Left renal pelvis (tissue), 4 donors: ENCODE data around the gene ZFP91. TPM values are rescaled to one million over a fixed set of nuclear protein-coding genes. Genes with fewer than 3 reads are reported as not detected.

Experiments used
- DNase-seq, 4 donors: peaks; one replicate each; pipeline ENCODE4 v3.0.0-alpha.2; 2013; ENCODE audit warnings: low read depth in 4 of 4, low spot score in 3 of 4
- polyA plus RNA-seq, 4 donors: library from polyadenylated mRNA; unstranded; fragments of 120-200 nt; gene quantifications; one replicate each; pipeline ENCODE4 v1.2.1, GENCODE V29; 2013; ENCODE audit not compliant: insufficient read length in 4 of 4

ZFP91 gene
- polyA plus RNA-seq, 4 donors, result 57.9 to 72.9 (median 61.2) TPM

DNA sequence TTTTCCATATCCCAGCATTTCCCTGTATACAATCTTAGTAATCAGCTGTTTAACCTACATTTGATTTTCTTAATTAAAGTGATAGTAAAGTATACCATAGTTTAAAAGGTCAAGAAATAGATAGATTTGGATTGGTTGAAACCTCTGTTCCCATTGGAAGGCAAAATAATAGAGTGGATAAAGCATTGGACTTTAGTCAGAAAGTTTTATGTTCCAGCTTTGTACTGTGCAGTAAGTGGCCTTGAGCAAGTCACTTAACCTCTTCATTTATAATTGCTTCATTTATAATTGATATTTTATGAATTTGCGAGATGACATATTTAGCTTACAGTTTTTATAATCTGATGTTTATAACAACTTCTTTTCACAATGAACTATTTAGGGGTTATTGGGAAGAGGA is 3.6 kb downstream of the ZFP91 start:
- no peak for DNase-seq

DNA sequence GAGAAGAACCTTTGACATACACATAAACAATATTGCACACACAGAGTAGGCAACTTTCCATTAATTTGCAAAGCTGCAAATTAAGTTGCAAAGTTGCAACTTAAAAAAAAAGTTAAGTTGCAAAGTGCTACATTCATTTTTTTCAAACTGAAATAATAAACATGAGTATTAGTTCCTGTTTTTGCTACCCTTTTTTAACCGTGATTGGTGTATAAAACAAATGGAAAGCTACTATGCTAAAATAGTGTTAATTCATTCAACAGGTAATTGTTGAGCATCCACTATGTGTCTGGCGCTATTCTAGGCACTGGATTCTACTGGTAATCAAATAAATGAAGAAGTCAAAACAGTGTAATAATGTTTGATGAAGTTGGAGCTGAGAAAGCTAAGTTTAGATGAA is 8.1 kb downstream of the ZFP91 start:
- DNase-seq, result no peak

- DNase-seq, result no peak
These were observed 12.8 kb downstream of the ZFP91 start for GRCh38 chr11:58591659-58592058.

DNA sequence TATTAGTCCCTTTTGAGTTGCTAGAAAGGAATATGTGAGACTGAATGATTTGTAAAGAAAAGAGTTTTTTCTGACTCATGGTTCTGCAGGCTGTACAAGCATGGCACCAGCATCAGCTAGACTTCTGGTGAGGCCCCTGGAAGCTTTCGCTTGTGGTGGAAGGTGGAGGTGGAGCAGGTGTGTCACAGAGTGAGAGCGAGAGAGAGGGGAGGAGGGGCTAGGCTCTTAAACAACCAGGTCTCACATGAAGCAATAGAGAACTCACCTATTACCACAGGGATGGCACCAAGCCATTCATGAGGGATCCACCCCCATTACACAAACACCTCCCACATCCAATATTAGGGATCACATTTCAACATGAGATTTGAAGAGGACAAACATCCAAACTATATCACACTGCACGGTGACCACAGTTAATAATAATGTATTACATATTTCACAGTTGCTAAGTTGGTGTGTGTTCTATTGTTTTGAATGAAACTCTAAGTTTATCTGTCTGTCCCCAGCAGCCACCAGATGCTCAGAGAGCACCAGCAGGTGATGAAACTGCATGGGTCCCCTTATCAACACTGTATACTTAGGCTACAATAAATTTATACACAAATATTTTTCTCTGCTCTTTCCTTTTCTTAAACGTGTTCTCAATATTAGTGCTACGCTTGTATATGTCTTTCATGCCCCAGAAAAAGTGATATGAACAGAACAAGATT is 14.1 kb downstream of the ZFP91 start:
- no peak for DNase-seq

DNA sequence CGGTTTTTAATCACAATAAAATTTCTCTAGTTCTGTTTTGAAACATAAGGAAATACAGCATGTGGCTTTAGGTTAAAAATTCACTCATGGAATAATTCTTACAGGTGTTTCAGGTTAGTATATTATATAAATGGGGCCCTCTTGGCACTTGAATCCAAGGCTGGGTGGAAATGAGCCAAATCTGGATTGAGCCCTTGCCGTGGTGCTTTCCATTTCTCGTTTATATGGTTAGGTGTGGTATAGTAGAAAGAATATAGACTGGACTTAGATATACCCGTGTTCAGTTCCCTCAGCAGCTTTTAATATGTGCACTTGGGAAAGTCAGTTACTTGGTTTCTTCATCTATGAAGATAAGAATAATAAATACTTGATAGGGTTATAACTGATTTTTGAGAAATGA is 16.0 kb downstream of the ZFP91 start:
- DNase-seq, result no peak

GRCh38 chr11:58596621-58597020 is 17.8 kb downstream of the ZFP91 start:
- no peak for DNase-seq

GRCh38 chr11:58597486-58598144 is 18.8 kb downstream of the ZFP91 start:
- no peak for DNase-seq

- DNase-seq, result no peak
These were observed 21.6 kb downstream of the ZFP91 start for GRCh38 chr11:58600510-58600909.

- DNase-seq, result no peak
These were observed 28.3 kb downstream of the ZFP91 start for GRCh38 chr11:58606930-58607714.

DNA sequence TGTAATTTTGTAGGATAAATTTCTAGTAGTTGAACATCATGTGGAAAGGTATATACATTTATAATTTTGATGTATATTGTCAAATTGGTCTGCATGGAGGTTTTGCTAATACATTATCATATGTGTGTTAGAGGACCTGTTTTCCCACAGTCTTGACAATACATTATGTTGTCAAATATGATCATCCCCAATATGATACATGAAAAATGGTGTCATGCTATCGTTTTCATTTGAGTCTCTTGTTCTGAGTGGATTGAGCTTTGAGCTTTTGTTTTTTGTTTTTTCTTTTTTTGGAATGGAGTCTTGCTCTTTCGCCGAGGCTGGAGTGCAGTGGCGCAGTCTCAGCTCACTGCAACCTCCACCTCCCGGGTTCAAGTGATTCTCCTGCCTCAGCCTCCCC is 29.5 kb downstream of the ZFP91 start:
- DNase-seq, result no peak

GRCh38 chr11:58609723-58610122 is 30.9 kb downstream of the ZFP91 start:
- no peak for DNase-seq

DNA sequence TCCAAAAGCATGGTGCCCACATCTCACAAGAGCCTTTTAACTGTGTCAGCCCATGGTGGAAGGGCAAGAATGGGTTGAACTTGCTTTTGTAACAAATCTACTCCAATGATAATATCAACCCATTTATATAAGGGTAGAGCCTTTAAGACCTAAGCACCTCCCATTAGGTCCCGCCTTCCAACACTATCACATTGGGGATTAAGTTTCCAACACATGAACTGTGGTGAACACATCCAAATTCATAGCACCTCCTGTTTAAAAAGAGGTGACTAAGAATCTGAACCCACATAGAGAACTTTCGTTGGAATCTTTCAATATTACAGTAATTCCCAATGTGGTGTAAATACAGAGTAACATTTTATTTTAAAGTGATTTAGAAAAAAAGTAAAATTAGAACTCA is 34.4 kb downstream of the ZFP91 start:
- DNase-seq, result no peak

- DNase-seq, result no peak
These were observed 36.7 kb downstream of the ZFP91 start for GRCh38 chr11:58615559-58615958.

DNA sequence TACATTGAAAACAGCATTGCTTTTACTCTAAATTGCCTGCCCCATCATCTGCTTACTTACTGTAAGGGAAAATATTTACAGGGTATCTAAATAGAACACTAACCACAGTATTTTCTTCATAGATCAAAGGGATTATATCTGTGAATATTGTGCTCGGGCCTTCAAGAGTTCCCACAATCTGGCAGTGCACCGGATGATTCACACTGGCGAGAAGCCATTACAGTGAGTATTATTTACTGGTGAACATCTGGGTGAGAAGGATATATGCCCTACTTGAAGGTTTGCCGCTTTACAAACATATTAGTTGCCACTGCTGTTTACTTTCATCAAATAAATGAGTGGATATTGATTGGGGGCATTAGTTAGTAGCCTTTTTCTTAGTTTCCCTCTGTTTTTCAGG is 37.7 kb downstream of the ZFP91 start:
- DNase-seq, result no peak

DNA sequence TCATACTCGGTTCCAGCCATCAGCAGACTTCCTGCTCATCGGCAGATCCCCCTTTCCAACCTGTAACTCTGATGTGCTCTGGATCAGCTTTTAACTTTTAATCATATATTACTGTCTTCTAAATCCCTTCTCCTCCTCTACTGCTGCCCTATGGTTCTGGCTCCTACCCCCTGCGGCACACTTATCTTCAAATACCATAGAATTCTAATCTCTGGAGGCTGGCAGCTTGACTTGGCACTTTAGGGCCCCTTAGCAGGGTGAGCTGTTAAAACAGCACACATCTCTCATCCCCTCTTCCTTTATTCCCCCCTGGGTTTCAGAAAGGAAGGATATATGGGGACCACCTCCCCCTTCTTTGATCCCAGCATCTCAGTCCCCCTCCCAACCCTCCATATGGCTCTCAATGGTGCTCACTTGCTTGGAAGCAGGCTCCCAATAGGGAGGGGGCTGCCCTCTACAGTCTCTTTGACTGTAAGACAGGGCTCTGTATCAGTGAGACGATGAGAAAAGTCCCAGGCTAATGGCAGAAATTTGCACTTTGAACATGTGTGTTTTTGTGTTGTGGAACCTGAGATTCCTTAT is 39.2 kb downstream of the ZFP91 start:
- no peak for DNase-seq

DNA sequence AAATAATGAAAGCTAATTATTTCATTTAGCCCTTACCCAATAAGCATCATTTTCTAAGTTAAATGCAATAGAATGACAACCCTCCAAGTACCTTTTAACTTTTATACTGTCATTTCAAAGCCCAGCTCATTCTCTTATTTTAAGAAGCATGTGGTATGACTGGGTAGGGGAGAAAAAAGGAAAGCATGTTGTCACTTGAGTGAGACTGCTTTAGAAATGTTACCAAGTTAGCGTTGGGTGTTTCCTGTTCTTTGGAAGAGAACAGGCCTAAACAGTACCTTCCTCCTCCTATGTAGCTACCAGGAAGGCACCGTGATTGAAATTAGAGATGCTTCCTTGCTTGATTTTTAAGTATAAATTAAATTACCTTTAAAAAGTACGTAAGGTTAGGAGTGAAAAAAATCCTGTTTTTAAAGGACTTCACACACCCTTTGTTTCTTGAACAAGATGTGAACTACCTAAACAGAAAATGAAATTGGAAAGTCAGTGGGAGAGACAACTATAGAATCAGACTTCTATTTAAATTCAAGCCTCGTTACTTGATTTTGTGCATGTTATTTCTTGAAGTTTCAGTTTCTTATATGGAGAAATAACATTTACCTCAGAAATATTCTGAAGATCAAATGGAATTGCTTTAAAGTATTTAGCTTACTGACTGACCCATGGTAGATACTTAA is 42.9 kb downstream of the ZFP91 start:
- no peak for DNase-seq

DNA sequence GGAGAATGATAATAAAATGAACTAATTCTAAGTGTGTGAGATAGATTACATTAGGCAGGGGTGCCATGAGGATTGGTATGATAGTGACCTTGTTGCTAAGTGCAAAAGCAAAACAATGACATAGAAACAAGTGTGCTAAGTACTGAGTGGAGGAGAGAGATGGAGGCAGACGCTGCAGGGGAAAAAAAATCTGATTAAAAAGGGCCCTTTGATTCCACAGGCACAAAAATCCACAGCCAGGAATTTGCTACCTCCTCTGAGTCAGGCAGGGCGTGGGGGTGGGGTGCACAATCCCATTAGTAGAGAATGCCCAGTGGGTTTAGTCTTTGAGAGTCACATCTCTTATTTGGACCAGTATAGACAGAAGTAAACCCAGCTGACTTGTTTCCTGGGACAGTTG is 43.5 kb downstream of the ZFP91 start, which contains the start of gene CNTF:
TSS of gene CNTF (plus strand) at position 322 of the 400 bp plus-strand sequence. CDS start 88 bp downstream, outside the sequence.
- no peak for DNase-seq

GRCh38 chr11:58625086-58625485 is 46.2 kb downstream of the ZFP91 start:
- no peak for DNase-seq

DNA sequence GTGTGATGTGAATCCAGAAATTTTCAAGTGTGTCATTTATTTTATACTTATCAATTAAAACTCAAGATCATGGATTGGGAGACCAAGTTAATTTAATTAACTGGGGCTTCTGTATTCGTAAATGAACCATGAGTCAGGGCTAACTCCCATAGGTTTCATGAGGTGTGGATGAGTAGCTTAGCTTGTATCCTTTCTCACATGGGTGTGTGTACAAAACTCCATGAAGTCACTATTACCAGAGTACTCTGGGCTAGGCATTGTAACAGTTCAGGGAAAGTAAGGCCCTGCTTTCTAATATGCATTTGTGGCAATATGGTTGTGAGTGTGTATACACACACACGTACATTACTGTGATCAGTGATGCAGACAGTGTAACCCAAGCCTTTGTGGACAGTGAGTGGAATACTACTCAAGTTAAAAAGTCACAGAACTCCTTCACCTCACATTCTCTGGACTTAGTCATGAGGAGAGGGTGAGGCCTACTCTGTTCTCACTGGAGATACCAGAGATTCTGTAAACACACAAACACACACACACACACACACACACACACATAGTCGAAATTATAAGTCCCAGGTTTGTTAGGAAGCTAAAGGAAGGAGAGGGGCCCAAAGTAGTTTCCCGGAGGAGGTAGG is 47.1 kb downstream of the ZFP91 start:
- DNase-seq, result peak in 3 of 4 donors; percentile 8 to 22 (median 21)

GRCh38 chr11:58626934-58627483 is 48.1 kb downstream of the ZFP91 start:
- DNase-seq, result no peak
